SK-N-SH (cell line): ENCODE data around the gene MYO16. TPM values are rescaled to one million over a fixed set of nuclear protein-coding genes. Genes with fewer than 3 reads are reported as not detected.

Source experiments
- CTCF ChIA-PET: fragments of 300-600, 350-600 bp; formaldehyde crosslinking; extraction: SDS; loops from one replicate; lab custom pipeline; 2021; lab: Yijun Ruan, JAX
- POLR2A ChIA-PET: fragments of 350-600 bp; sonication (Branson Sonifier 250); formaldehyde crosslinking; extraction: SDS; loops from one replicate; lab custom pipeline; 2020; ENCODE audit warnings: antibody characterized with exemption, inconsistent platforms; lab: Yijun Ruan, JAX
- DNase-seq: peaks from one replicate; pipeline ENCODE4 v3.0.0; 2012
- H2AFZ ChIP-seq: fragments of 200-600 bp; sonication (generic); 2 replicates; pipeline ENCODE4 v1.8.1; 2016; ENCODE audit warnings: antibody characterized with exemption, mild to moderate bottlenecking, low read depth
- H3F3A ChIP-seq: fragments of 200-600 bp; sonication (generic); replicated peaks from 2 replicates; pipeline ENCODE3; 2016; ENCODE audit warnings: antibody characterized with exemption, mild to moderate bottlenecking; ENCODE audit not compliant: insufficient read depth
- H3K27ac ChIP-seq, 2 experiments: fragments of 200-500 bp in 1 of 2; fragments of 200-600 bp in 1 of 2; sonication (Bioruptor generic) in 1 of 2; sonication (generic), shearing (Covaris generic) in 1 of 2; 2 replicates each; pipeline versions ENCODE4 v1.5.1 to v1.6.1; 2014 to 2016; ENCODE audit warnings: low read depth in 2 of 2, inconsistent platforms in 1 of 2, low read length in 1 of 2, mild to moderate bottlenecking in 1 of 2, mixed read lengths in 1 of 2
- H3K27me3 ChIP-seq: fragments of 200-600 bp; sonication (generic), shearing (Covaris generic); 2 replicates; pipeline ENCODE4 v1.6.1; 2016; ENCODE audit warnings: mixed run types; ENCODE audit not compliant: insufficient read depth
- H3K36me3 ChIP-seq, 2 experiments: fragments of 200-500 bp in 1 of 2; fragments of 200-600 bp in 1 of 2; sonication (Bioruptor generic) in 1 of 2; sonication (generic) in 1 of 2; replicated peaks in 1 of 2; 2 replicates each; pipeline versions ENCODE3 to v1.5.1; 2014 to 2016; ENCODE audit warnings: low read length in 1 of 2, mild to moderate bottlenecking in 1 of 2; ENCODE audit not compliant: insufficient read depth in 2 of 2, control insufficient read depth in 1 of 2
- H3K4me1 ChIP-seq, 2 experiments: fragments of 200-500 bp in 1 of 2; fragments of 200-600 bp in 1 of 2; sonication (Bioruptor generic) in 1 of 2; sonication (generic), shearing (Covaris generic) in 1 of 2; 2 replicates each; pipeline versions ENCODE4 v1.5.1 to v1.6.1; 2014 to 2016; ENCODE audit warnings: low read depth in 1 of 2, low read length in 1 of 2, mixed run types in 1 of 2; ENCODE audit not compliant: insufficient read depth in 2 of 2, control insufficient read depth in 1 of 2
- H3K4me2 ChIP-seq: fragments of 200-600 bp; sonication (generic), shearing (Covaris generic); 2 replicates; pipeline ENCODE4 v1.6.1; 2017; ENCODE audit warnings: mixed run types
- H3K4me3 ChIP-seq, 2 experiments: fragments of 200-500 bp in 1 of 2; fragments of 200-600 bp in 1 of 2; sonication (Bioruptor generic) in 1 of 2; sonication (generic), shearing (Covaris generic) in 1 of 2; 2 replicates each; pipeline versions ENCODE4 v1.5.1 to v1.8.1; 2014 to 2016; ENCODE audit warnings: low read depth in 2 of 2, inconsistent platforms in 1 of 2, low read length in 1 of 2, mild to moderate bottlenecking in 1 of 2, mixed read lengths in 1 of 2, moderate library complexity in 1 of 2
- H3K79me2 ChIP-seq: fragments of 200-600 bp; sonication (generic); 2 replicates; pipeline ENCODE4 v1.8.1; 2017; ENCODE audit warnings: mild to moderate bottlenecking; ENCODE audit not compliant: insufficient read depth
- H3K9ac ChIP-seq: fragments of 200-600 bp; sonication (generic); 2 replicates; pipeline ENCODE4 v1.6.1; 2017; ENCODE audit warnings: mixed run types
- H3K9me2 ChIP-seq: fragments of 200-600 bp; sonication (generic); 2 replicates; pipeline ENCODE4 v1.6.1; 2017; ENCODE audit warnings: mixed run types
- H3K9me3 ChIP-seq: fragments of 200-600 bp; sonication (generic); 2 replicates; pipeline ENCODE4 v1.6.1; 2017; ENCODE audit warnings: mixed run types, mild to moderate bottlenecking, moderate library complexity
- H4K20me1 ChIP-seq: fragments of 200-600 bp; sonication (generic); 2 replicates; pipeline ENCODE4 v1.6.1; 2017; ENCODE audit warnings: mild to moderate bottlenecking, mixed run types; ENCODE audit not compliant: insufficient read depth
- CHD2 ChIP-seq: fragments of 150-350 bp; IDR thresholded peaks from 2 replicates; pipeline ENCODE4 v1.6.1; 2018; ENCODE audit warnings: low read length; ENCODE audit not compliant: partially characterized antibody
- EZH2phosphoT487 ChIP-seq: fragments of 200-600 bp; sonication (generic); IDR thresholded peaks from 2 replicates; pipeline ENCODE4 v1.6.1; 2017; ENCODE audit warnings: low read depth, mixed run types, mild to moderate bottlenecking, antibody characterized with exemption, moderate library complexity, borderline replicate concordance
- JUND ChIP-seq: IDR thresholded peaks from 2 replicates; pipeline ENCODE4 v1.4.0; 2012
- MEF2A ChIP-seq: IDR thresholded peaks from 2 replicates; pipeline ENCODE4 v1.4.0; 2012; ENCODE audit warnings: low read depth, borderline replicate concordance
- MXI1 ChIP-seq: IDR thresholded peaks from 2 replicates; pipeline ENCODE4 v1.6.1; 2012; ENCODE audit warnings: mild to moderate bottlenecking, low read depth, low read length, improper control_type of control experiment
- NFIC ChIP-seq: IDR thresholded peaks from 2 replicates; pipeline ENCODE4 v1.4.0; 2012; ENCODE audit warnings: borderline replicate concordance
- POLR2AphosphoS5 ChIP-seq: IDR thresholded peaks from 2 replicates; pipeline ENCODE4 v1.6.1; 2012; ENCODE audit warnings: low read depth, low read length
- RAD21 ChIP-seq: IDR thresholded peaks from 2 replicates; pipeline ENCODE4 v1.6.1; 2012; ENCODE audit warnings: mild to moderate bottlenecking, low read length
- RCOR1 ChIP-seq: fragments of 150-350 bp; IDR thresholded peaks from 2 replicates; pipeline ENCODE4 v1.6.1; 2017; ENCODE audit warnings: antibody characterized with exemption, low read length
- RFX5 ChIP-seq: IDR thresholded peaks from 2 replicates; pipeline ENCODE4 v1.6.1; 2012; ENCODE audit warnings: mild to moderate bottlenecking, improper control_type of control experiment, low read length
- SIN3A ChIP-seq: IDR thresholded peaks from 2 replicates; pipeline ENCODE4 v1.6.1; 2012; ENCODE audit warnings: low read depth, mild to moderate bottlenecking, low read length, moderate library complexity, borderline replicate concordance
- SMC3 ChIP-seq: IDR thresholded peaks from 2 replicates; pipeline ENCODE4 v1.6.1; 2012; ENCODE audit warnings: low read depth, low read length, improper control_type of control experiment
- TCF12 ChIP-seq: IDR thresholded peaks from 2 replicates; pipeline ENCODE4 v1.4.0; 2012
- YY1 ChIP-seq: IDR thresholded peaks from 2 replicates; pipeline ENCODE4 v1.4.0; 2012; ENCODE audit warnings: low read depth, mild to moderate bottlenecking
- WGBS: methylation state at CpG from one replicate; pipeline ENCODE4 v1.1.6; 2017; ENCODE audit warnings: low lambda C conversion rate; 5-methylcytosine and 5-hydroxymethylcytosine counted together
- polyA plus RNA-seq, 3 experiments: library from polyadenylated mRNA; depleted of rRNA; stranded (reverse); fragments of >200 nt; gene quantifications; 2 replicates each; pipeline ENCODE4 v1.2.3, GENCODE V29; 2012
- TF ChIP-seq, protein P1 (sequence below): fragments of 150-350 bp; IDR thresholded peaks from 2 replicates; pipeline ENCODE4 v1.6.1; 2016; ENCODE audit warnings: mild to moderate bottlenecking, low read depth, low read length
- TF ChIP-seq, protein P2 (sequence below): fragments of 150-350 bp; IDR thresholded peaks from 2 replicates; pipeline ENCODE4 v1.6.1; 2017; ENCODE audit warnings: antibody characterized with exemption, low read length, low read depth, borderline replicate concordance
- TF ChIP-seq, protein P3 (sequence below): fragments of 200-600 bp; sonication (generic); IDR thresholded peaks from 2 replicates; pipeline ENCODE4 v1.6.1; 2017; ENCODE audit warnings: antibody characterized with exemption, mild to moderate bottlenecking, moderate library complexity
- TF ChIP-seq, protein P4 (sequence below): IDR thresholded peaks from 2 replicates; pipeline ENCODE4 v1.4.0; 2012; ENCODE audit warnings: low read depth
- TF ChIP-seq, protein P5 (sequence below): IDR thresholded peaks from 2 replicates; pipeline ENCODE4; 2012
- TF ChIP-seq, protein P6 (sequence below): IDR thresholded peaks from 2 replicates; pipeline ENCODE4 v1.4.0; 2012; ENCODE audit warnings: low read depth, borderline replicate concordance

Gene MYO16
- polyA plus RNA-seq, 1 of the 3 experiments (the other 2 are of a cell fraction) = 0.07 TPM

DNA sequence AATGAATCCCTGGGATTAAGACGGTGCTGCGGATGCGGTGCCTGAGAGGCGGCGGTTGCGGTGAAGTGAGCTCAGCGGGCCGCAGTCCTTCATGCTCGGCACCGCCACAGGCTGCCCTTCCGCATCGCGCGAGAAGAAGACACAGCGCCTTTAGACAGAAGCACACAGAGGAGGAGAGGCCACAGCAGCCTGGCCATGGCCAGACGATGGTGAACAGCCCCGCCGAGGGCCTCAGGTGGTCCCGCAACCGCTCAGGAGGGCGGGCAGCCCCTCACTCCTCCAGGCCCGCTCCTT is 459.2 kb downstream of the MYO16 start:
- H3K27me3 ChIP-seq = no peaks in the 10 kb centered on the region; the same call in 1 of the 2 replicates
- 84% methylated on average over 22 of the region's 22 CpGs for WGBS
- H3K9me3 ChIP-seq = 0 out of 2 replicates have a peak, but pooled peaks cover 2% of the 10 kb centered on the region

More for the DNA sequence above, 459.2 kb downstream of the MYO16 start:
- Histone ChIP-seq H3K79me2 (no peaks in the 10 kb centered on the region), H3F3A (no peaks in the 10 kb centered on the region), H3K4me1 (no peaks in the 10 kb centered on the region; a peak in 2 of 4 replicates), H3K4me3 (no peak overlapping the region), H3K27ac (no peak overlapping the region), H2AFZ (no peak overlapping the region), H3K9me2 (no peaks in the 10 kb centered on the region; the same call in 1 of the 2 replicates), H3K9ac (no peak overlapping the region), H3K36me3 (no peaks in the 10 kb centered on the region), H4K20me1 (no peaks in the 10 kb centered on the region), H3K4me2 (no peak overlapping the region)
- CTCF ChIA-PET = interaction anchor here (0.9 kb wide), 1 partner anchor 28 kb away, joined by 3 read pairs; no protein-coding TSS in a partner anchor
- POLR2A ChIA-PET = no interaction called here
- no peak for DNase-seq
- TF ChIP-seq, protein P1, sequence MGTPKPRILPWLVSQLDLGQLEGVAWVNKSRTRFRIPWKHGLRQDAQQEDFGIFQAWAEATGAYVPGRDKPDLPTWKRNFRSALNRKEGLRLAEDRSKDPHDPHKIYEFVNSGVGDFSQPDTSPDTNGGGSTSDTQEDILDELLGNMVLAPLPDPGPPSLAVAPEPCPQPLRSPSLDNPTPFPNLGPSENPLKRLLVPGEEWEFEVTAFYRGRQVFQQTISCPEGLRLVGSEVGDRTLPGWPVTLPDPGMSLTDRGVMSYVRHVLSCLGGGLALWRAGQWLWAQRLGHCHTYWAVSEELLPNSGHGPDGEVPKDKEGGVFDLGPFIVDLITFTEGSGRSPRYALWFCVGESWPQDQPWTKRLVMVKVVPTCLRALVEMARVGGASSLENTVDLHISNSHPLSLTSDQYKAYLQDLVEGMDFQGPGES = no peak
- TF ChIP-seq, protein P2, sequence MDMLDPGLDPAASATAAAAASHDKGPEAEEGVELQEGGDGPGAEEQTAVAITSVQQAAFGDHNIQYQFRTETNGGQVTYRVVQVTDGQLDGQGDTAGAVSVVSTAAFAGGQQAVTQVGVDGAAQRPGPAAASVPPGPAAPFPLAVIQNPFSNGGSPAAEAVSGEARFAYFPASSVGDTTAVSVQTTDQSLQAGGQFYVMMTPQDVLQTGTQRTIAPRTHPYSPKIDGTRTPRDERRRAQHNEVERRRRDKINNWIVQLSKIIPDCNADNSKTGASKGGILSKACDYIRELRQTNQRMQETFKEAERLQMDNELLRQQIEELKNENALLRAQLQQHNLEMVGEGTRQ = no peak
- no peak for TF ChIP-seq SIN3A
- no peak for TF ChIP-seq EZH2phosphoT487
- no peak for TF ChIP-seq MXI1
- no peak for TF ChIP-seq NFIC
- TF ChIP-seq, protein P3, sequence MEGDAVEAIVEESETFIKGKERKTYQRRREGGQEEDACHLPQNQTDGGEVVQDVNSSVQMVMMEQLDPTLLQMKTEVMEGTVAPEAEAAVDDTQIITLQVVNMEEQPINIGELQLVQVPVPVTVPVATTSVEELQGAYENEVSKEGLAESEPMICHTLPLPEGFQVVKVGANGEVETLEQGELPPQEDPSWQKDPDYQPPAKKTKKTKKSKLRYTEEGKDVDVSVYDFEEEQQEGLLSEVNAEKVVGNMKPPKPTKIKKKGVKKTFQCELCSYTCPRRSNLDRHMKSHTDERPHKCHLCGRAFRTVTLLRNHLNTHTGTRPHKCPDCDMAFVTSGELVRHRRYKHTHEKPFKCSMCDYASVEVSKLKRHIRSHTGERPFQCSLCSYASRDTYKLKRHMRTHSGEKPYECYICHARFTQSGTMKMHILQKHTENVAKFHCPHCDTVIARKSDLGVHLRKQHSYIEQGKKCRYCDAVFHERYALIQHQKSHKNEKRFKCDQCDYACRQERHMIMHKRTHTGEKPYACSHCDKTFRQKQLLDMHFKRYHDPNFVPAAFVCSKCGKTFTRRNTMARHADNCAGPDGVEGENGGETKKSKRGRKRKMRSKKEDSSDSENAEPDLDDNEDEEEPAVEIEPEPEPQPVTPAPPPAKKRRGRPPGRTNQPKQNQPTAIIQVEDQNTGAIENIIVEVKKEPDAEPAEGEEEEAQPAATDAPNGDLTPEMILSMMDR = no peak
- no peak for TF ChIP-seq MEF2A
- no peak for TF ChIP-seq POLR2AphosphoS5
- no peak for TF ChIP-seq CHD2
- TF ChIP-seq, protein P4, sequence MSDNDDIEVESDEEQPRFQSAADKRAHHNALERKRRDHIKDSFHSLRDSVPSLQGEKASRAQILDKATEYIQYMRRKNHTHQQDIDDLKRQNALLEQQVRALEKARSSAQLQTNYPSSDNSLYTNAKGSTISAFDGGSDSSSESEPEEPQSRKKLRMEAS = no peak
- no peak for TF ChIP-seq YY1
- no peak for TF ChIP-seq JUND
- no peak for TF ChIP-seq RCOR1
- TF ChIP-seq RFX5 = no peak
- TF ChIP-seq, protein P5, sequence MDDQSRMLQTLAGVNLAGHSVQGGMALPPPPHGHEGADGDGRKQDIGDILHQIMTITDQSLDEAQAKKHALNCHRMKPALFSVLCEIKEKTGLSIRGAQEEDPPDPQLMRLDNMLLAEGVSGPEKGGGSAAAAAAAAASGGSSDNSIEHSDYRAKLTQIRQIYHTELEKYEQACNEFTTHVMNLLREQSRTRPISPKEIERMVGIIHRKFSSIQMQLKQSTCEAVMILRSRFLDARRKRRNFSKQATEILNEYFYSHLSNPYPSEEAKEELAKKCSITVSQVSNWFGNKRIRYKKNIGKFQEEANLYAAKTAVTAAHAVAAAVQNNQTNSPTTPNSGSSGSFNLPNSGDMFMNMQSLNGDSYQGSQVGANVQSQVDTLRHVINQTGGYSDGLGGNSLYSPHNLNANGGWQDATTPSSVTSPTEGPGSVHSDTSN = no peak
- TF ChIP-seq SMC3 = no peak
- no peak for TF ChIP-seq RAD21
- TF ChIP-seq, protein P6, sequence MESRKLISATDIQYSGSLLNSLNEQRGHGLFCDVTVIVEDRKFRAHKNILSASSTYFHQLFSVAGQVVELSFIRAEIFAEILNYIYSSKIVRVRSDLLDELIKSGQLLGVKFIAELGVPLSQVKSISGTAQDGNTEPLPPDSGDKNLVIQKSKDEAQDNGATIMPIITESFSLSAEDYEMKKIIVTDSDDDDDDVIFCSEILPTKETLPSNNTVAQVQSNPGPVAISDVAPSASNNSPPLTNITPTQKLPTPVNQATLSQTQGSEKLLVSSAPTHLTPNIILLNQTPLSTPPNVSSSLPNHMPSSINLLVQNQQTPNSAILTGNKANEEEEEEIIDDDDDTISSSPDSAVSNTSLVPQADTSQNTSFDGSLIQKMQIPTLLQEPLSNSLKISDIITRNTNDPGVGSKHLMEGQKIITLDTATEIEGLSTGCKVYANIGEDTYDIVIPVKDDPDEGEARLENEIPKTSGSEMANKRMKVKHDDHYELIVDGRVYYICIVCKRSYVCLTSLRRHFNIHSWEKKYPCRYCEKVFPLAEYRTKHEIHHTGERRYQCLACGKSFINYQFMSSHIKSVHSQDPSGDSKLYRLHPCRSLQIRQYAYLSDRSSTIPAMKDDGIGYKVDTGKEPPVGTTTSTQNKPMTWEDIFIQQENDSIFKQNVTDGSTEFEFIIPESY = no peak
- TF ChIP-seq TCF12 = no peak
